GM12801 (cell line): ENCODE measurements around the gene RANBP17.

ENCODE experiments used
- CTCF ChIP-seq: IDR thresholded peaks from one replicate; pipeline ENCODE4 v1.5.1; 2011; ENCODE audit warnings: control low read depth; ENCODE audit not compliant: insufficient read length; ENCODE audit errors: extremely low read depth

The RANBP17 gene

GRCh38 chr5:171307789-171308452, 446.1 kb downstream of the RANBP17 start:
- TF ChIP-seq CTCF: no peak

- TF ChIP-seq CTCF: no peak
Measured at GRCh38 chr5:171308453-171309275, 446.8 kb downstream of the RANBP17 start, which contains the start of gene TLX3. Gene TLX3 (plus strand): TSS chr5:171309248. CDS start chr5:171309366, 118 bp downstream.

GRCh38 chr5:171309276-171310211, 447.7 kb downstream of the RANBP17 start:
- no peak for TF ChIP-seq CTCF

- no peak for TF ChIP-seq CTCF
Measured at GRCh38 chr5:171310212-171310818, 448.5 kb downstream of the RANBP17 start.

- no peak for TF ChIP-seq CTCF
Measured at GRCh38 chr5:171310819-171311321, 449.1 kb downstream of the RANBP17 start.

GRCh38 chr5:171311322-171312077, 449.7 kb downstream of the RANBP17 start:
- no peak for TF ChIP-seq CTCF
